Fibroblast of mammary gland (primary cell): ENCODE measurements around the gene TMCC2.
"Not testable (repeated sequence)": the region's sequence is repeated elsewhere in the genome, so short reads cannot be mapped to it uniquely, and the experiment has no call there.

Source experiments
- DNase-seq: peaks from one replicate; pipeline ENCODE4 v3.0.0-alpha.2; 2010; ENCODE audit warnings: low read depth
- H3K4me3 ChIP-seq: 2 replicates; pipeline ENCODE4 v1.5.1; 2011; ENCODE audit warnings: low read depth, mild to moderate bottlenecking, low read length, moderate library complexity; ENCODE audit not compliant: control insufficient read depth
- CTCF ChIP-seq: conservative IDR thresholded peaks from 2 replicates; pipeline ENCODE4 v1.5.1; 2011; ENCODE audit warnings: low read depth, low read length, inconsistent platforms; ENCODE audit not compliant: control insufficient read depth, insufficient read depth

The TMCC2 gene

GRCh38 chr1:205296154-205296553, 68.4 kb downstream of the TMCC2 start:
- DNase-seq = no peak
- no peak for TF ChIP-seq CTCF
- H3K4me3 ChIP-seq = no peak overlapping the region

GRCh38 chr1:205297546-205298177, 69.9 kb downstream of the TMCC2 start:
- not testable (repeated sequence) for H3K4me3 ChIP-seq, DNase-seq

GRCh38 chr1:205298191-205298994, 70.6 kb downstream of the TMCC2 start:
- H3K4me3 ChIP-seq = no peak overlapping the region
- peak; percentile 95 for DNase-seq
- TF ChIP-seq CTCF = no peak

GRCh38 chr1:205300149-205300548, 72.4 kb downstream of the TMCC2 start:
- no peak for TF ChIP-seq CTCF
- no peak overlapping the region for H3K4me3 ChIP-seq
- no peak for DNase-seq

GRCh38 chr1:205301205-205301821, 73.6 kb downstream of the TMCC2 start:
- peak; percentile 83 for DNase-seq
- H3K4me3 ChIP-seq = no peak overlapping the region
- TF ChIP-seq CTCF = no peak

- TF ChIP-seq CTCF = no peak
- DNase-seq = peak; percentile 37
- H3K4me3 ChIP-seq = no peak overlapping the region
Observed at GRCh38 chr1:205301842-205302588, 74.3 kb downstream of the TMCC2 start.

GRCh38 chr1:205303247-205303888, 75.6 kb downstream of the TMCC2 start:
- DNase-seq = no peak
- no peak overlapping the region for H3K4me3 ChIP-seq
- no peak for TF ChIP-seq CTCF
